Measurements from ENCODE around the gene B3GNT8.

GRCh38 chr19:41403181-41403970, 23.8 kb downstream of the B3GNT8 start:
- TF ChIP-seq, protein P1, sequence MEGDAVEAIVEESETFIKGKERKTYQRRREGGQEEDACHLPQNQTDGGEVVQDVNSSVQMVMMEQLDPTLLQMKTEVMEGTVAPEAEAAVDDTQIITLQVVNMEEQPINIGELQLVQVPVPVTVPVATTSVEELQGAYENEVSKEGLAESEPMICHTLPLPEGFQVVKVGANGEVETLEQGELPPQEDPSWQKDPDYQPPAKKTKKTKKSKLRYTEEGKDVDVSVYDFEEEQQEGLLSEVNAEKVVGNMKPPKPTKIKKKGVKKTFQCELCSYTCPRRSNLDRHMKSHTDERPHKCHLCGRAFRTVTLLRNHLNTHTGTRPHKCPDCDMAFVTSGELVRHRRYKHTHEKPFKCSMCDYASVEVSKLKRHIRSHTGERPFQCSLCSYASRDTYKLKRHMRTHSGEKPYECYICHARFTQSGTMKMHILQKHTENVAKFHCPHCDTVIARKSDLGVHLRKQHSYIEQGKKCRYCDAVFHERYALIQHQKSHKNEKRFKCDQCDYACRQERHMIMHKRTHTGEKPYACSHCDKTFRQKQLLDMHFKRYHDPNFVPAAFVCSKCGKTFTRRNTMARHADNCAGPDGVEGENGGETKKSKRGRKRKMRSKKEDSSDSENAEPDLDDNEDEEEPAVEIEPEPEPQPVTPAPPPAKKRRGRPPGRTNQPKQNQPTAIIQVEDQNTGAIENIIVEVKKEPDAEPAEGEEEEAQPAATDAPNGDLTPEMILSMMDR (IDR thresholded peaks at IDR 0.05), result no peak
- no peak for TF ChIP-seq POLR2A (IDR thresholded peaks at IDR 0.05)

All from esophagus squamous epithelium (tissue), 4 donors.